Natural killer cell (primary cell): ENCODE results near the gene MEFV. TPM values are rescaled to one million over a fixed set of nuclear protein-coding genes. Genes with fewer than 3 reads are reported as not detected.

Source experiments
- ATAC-seq, 3 donors: fragments of 150-1000 bp in 2 of 3; fragments of 200-7000 bp in 1 of 3; cut with Tn5 transposase; 1 replicate in 1 of 3; 2 replicates in 2 of 3; pipeline ENCODE4 v1.10.0; 2021; ENCODE audit warnings: mild to moderate bottlenecking in 2 of 3, moderate library complexity in 2 of 3
- DNase-seq, 2 donors: peaks; one replicate each; pipeline versions ENCODE4 v3.0.0 to v3.0.0-alpha.2; 2013 to 2021; ENCODE audit warnings: mixed read lengths in 1 of 2
- H3K27ac ChIP-seq: one replicate; pipeline ENCODE4 v1.5.1; 2013; ENCODE audit warnings: mild to moderate bottlenecking, low read length
- H3K27me3 ChIP-seq: one replicate; pipeline ENCODE4 v1.6.1; 2013; ENCODE audit warnings: low read length; ENCODE audit not compliant: control insufficient read depth, insufficient read depth
- H3K36me3 ChIP-seq: one replicate; pipeline ENCODE4 v1.6.1; 2013; ENCODE audit warnings: low read length; ENCODE audit not compliant: control insufficient read depth, insufficient read depth
- H3K4me1 ChIP-seq: one replicate; pipeline ENCODE4 v1.6.1; 2013; ENCODE audit warnings: low read length; ENCODE audit not compliant: control insufficient read depth, insufficient read depth
- H3K4me3 ChIP-seq: one replicate; pipeline ENCODE4 v1.5.1; 2013; ENCODE audit warnings: low read length
- H3K9me3 ChIP-seq: one replicate; pipeline ENCODE4 v1.6.1; 2013; ENCODE audit warnings: low read length; ENCODE audit not compliant: control insufficient read depth, insufficient read depth
- H3K27ac Mint-ChIP-seq, 2 donors: one replicate each; pipeline ENCODE4 v1.8.0; 2022; ENCODE audit warnings: mild to moderate bottlenecking in 2 of 2, mixed read lengths in 2 of 2, moderate library complexity in 1 of 2
- H3K27me3 Mint-ChIP-seq, 2 donors: one replicate each; pipeline ENCODE4 v1.8.0; 2022; ENCODE audit warnings: low read depth in 2 of 2, mixed read lengths in 2 of 2
- H3K36me3 Mint-ChIP-seq: one replicate; pipeline ENCODE4 v1.8.0; 2022; ENCODE audit warnings: mixed read lengths
- H3K4me1 Mint-ChIP-seq, 2 donors: one replicate each; pipeline ENCODE4 v1.8.0; 2022; ENCODE audit warnings: mixed read lengths in 2 of 2
- H3K4me3 Mint-ChIP-seq: one replicate; pipeline ENCODE4 v1.8.0; 2022; ENCODE audit warnings: mild to moderate bottlenecking, moderate library complexity, mixed read lengths
- H3K9me3 Mint-ChIP-seq, 2 donors: one replicate each; pipeline ENCODE4 v1.8.0; 2022; ENCODE audit warnings: mixed read lengths in 2 of 2
- WGBS: methylation state at CpG from one replicate; pipeline ENCODE4 v1.1.7; 2013; ENCODE audit warnings: missing lambda C conversion rate; ENCODE audit not compliant: insufficient coverage; 5-methylcytosine and 5-hydroxymethylcytosine counted together
- intact Hi-C: fragments of 100-400 bp; cut with micrococcal nuclease; formaldehyde crosslinking; loops from one replicate; pipeline ENCODE4 v1.14.2; 2022
- total RNA-seq, 4 donors: library from RNA; stranded (reverse); fragments of 120-200 nt in 1 of 4; gene quantifications; one replicate each; pipeline versions ENCODE4 v1.2.3 to v1.2.4, GENCODE V29; 2013 to 2022
- TF ChIP-seq, protein P1 (sequence below): fragments of 200-600 bp; IDR thresholded peaks from one replicate; pipeline ENCODE4 v1.8.0; 2022; ENCODE audit warnings: antibody characterized with exemption

MEFV gene
- total RNA-seq, 3 donors from 2014 or later (not counting 1 experiment from before 2014, with no cell fraction given), result 2.4 to 6.2 (median 5.4) TPM

GRCh38 chr16:3252967-3253366 is 3.5 kb downstream of the MEFV start:
- H3K27me3 Mint-ChIP-seq, result peaks cover 8 to 12% of the 10 kb centered on the region in 2 donors
- no peak overlapping the region for H3K4me3 ChIP-seq
- ATAC-seq, result no peak

DNA sequence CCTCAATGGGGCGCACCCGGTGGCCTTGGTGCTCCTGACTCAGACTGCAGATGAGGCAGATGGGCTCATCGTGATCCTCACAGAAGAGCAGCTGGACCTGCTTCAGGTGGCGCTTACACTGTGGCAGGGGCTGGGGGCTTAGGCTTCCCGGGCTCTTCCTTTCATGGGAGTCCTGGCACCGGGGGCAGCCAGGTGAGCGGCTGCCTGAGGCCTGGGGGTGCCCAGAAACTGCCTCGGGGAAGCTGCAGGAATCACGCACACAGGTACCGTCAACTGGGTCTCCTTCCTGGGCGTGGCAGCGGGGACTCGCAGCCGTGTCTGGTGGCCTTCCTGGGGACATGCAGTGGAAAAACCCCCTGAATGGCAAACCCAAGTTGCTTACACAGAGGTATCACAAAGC is 7.0 kb downstream of the MEFV start:
- Histone ChIP-seq H3K9me3 (no peaks in the 10 kb centered on the region), H3K27me3 (no peaks in the 10 kb centered on the region), H3K4me1 (no peaks in the 10 kb centered on the region), H3K4me3 (no peak overlapping the region), H3K36me3 (no peaks in the 10 kb centered on the region), H3K27ac (no peak overlapping the region)
- TF ChIP-seq, protein P1, sequence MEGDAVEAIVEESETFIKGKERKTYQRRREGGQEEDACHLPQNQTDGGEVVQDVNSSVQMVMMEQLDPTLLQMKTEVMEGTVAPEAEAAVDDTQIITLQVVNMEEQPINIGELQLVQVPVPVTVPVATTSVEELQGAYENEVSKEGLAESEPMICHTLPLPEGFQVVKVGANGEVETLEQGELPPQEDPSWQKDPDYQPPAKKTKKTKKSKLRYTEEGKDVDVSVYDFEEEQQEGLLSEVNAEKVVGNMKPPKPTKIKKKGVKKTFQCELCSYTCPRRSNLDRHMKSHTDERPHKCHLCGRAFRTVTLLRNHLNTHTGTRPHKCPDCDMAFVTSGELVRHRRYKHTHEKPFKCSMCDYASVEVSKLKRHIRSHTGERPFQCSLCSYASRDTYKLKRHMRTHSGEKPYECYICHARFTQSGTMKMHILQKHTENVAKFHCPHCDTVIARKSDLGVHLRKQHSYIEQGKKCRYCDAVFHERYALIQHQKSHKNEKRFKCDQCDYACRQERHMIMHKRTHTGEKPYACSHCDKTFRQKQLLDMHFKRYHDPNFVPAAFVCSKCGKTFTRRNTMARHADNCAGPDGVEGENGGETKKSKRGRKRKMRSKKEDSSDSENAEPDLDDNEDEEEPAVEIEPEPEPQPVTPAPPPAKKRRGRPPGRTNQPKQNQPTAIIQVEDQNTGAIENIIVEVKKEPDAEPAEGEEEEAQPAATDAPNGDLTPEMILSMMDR, result no peak
- intact Hi-C loops, result no loop called here
- no peaks in the 10 kb centered on the region for H3K36me3 Mint-ChIP-seq
- H3K9me3 Mint-ChIP-seq, result no peaks in the 10 kb centered on the region
- 85% methylated on average over 14 of the region's 14 CpGs for WGBS
- DNase-seq (no peak), ATAC-seq (no peak)
- H3K4me3 Mint-ChIP-seq, result no peak overlapping the region
- H3K4me1 Mint-ChIP-seq, result no peaks in the 10 kb centered on the region
- H3K27ac Mint-ChIP-seq, result no peak overlapping the region
- H3K27me3 Mint-ChIP-seq, result peaks cover 17 to 20% of the 10 kb centered on the region in 2 donors

More at GRCh38 chr16:3252967-3253366, 3.5 kb downstream of the MEFV start:
- Histone ChIP-seq H3K36me3 (no peaks in the 10 kb centered on the region), H3K4me1 (peaks cover 6% of the 10 kb centered on the region), H3K27ac (no peak overlapping the region), H3K9me3 (no peaks in the 10 kb centered on the region), H3K27me3 (no peaks in the 10 kb centered on the region)
- Mint-ChIP-seq H3K4me1 (no peaks in the 10 kb centered on the region), H3K36me3 (no peaks in the 10 kb centered on the region), H3K27ac (no peak overlapping the region), H3K4me3 (no peak overlapping the region), H3K9me3 (no peaks in the 10 kb centered on the region)
- intact Hi-C loops, result no loop called here
- TF ChIP-seq, protein P1, result no peak
- DNase-seq, result no peak
- 86% methylated on average over 4 of the region's 4 CpGs for WGBS

- Histone ChIP-seq H3K4me3 (no peak overlapping the region), H3K9me3 (no peaks in the 10 kb centered on the region), H3K27ac (no peak overlapping the region), H3K4me1 (no peaks in the 10 kb centered on the region), H3K36me3 (no peaks in the 10 kb centered on the region), H3K27me3 (no peaks in the 10 kb centered on the region)
- Mint-ChIP-seq H3K4me3 (no peak overlapping the region), H3K27ac (no peak overlapping the region), H3K4me1 (no peaks in the 10 kb centered on the region), H3K9me3 (no peaks in the 10 kb centered on the region), H3K36me3 (no peaks in the 10 kb centered on the region), H3K27me3 (peaks cover 19 to 22% of the 10 kb centered on the region in 2 donors)
- TF ChIP-seq, protein P1, result no peak
- DNase-seq, result no peak
- no peak for ATAC-seq
- WGBS, result 78% methylated on average over 1 of the region's 1 CpG
- intact Hi-C loops, result no loop called here
Measured at GRCh38 chr16:3249020-3249419, 7.4 kb downstream of the MEFV start.

GRCh38 chr16:3248596-3248995 is 7.8 kb downstream of the MEFV start:
- Histone ChIP-seq H3K27ac (no peak overlapping the region), H3K4me1 (no peaks in the 10 kb centered on the region), H3K9me3 (no peaks in the 10 kb centered on the region), H3K4me3 (no peak overlapping the region), H3K27me3 (no peaks in the 10 kb centered on the region), H3K36me3 (no peaks in the 10 kb centered on the region)
- ATAC-seq, result no peak
- Mint-ChIP-seq H3K27me3 (peaks cover 21 to 23% of the 10 kb centered on the region in 2 donors), H3K27ac (no peak overlapping the region), H3K4me3 (no peak overlapping the region), H3K4me1 (no peaks in the 10 kb centered on the region), H3K9me3 (no peaks in the 10 kb centered on the region), H3K36me3 (no peaks in the 10 kb centered on the region)
- intact Hi-C loops, result no loop called here
- TF ChIP-seq, protein P1, result no peak
- WGBS, result 87% methylated on average over 5 of the region's 5 CpGs
- no peak for DNase-seq
